IMR-90 (cell line): ENCODE measurements around the gene JPT1. TPM values are rescaled to one million over a fixed set of nuclear protein-coding genes. Genes with fewer than 3 reads are reported as not detected.

ENCODE experiments used
- ATAC-seq: fragments of 200-7000 bp; cut with Tn5 transposase; 2 replicates; pipeline ENCODE4 v1.9.1; 2020; ENCODE audit warnings: low read depth, mild to moderate bottlenecking, moderate library complexity
- BruUV-seq: library from RNA; stranded (reverse); fragments of 400-500 nt; replicated peaks from 2 replicates; lab custom pipeline; 2021; lab: Mats Ljungman, UMichigan
- CTCF ChIA-PET: fragments of 300-600 bp; formaldehyde crosslinking; extraction: SDS; loops from one replicate; lab custom pipeline; 2021; ENCODE audit warnings: antibody characterized with exemption; lab: Yijun Ruan, JAX
- POLR2A ChIA-PET: fragments of 300-600 bp; sonication (Branson Sonifier 250); formaldehyde crosslinking; loops from one replicate; lab custom pipeline; 2022; ENCODE audit warnings: antibody characterized with exemption; ENCODE audit not compliant: unreplicated experiment; lab: Charles Lee
- DNase-seq: peaks from one replicate; pipeline ENCODE4 v3.0.0; 2013
- H2AFZ ChIP-seq: replicated peaks from 2 replicates; pipeline ENCODE3; 2013; ENCODE audit warnings: low read length, mild to moderate bottlenecking; ENCODE audit not compliant: poor library complexity
- H2AK5ac ChIP-seq: 2 replicates; pipeline ENCODE4 v1.6.1; 2013; ENCODE audit warnings: low read depth, low read length, inconsistent platforms
- H2AK9ac ChIP-seq: replicated peaks from 2 replicates; pipeline ENCODE3; 2013; ENCODE audit warnings: mild to moderate bottlenecking, low read depth, low read length, moderate library complexity; ENCODE audit not compliant: poor library complexity
- H2BK120ac ChIP-seq: 2 replicates; pipeline ENCODE4 v1.6.1; 2013; ENCODE audit warnings: low read depth, low read length, inconsistent platforms
- H2BK15ac ChIP-seq: 3 replicates; pipeline ENCODE4 v1.6.1; 2013; ENCODE audit warnings: low read depth, low read length, inconsistent platforms
- H2BK20ac ChIP-seq: 2 replicates; pipeline ENCODE4 v1.6.1; 2013; ENCODE audit warnings: low read depth, mild to moderate bottlenecking, inconsistent platforms, low read length, moderate library complexity
- H2BK5ac ChIP-seq: 2 replicates; pipeline ENCODE4 v1.6.1; 2013; ENCODE audit warnings: mild to moderate bottlenecking, low read depth, low read length, inconsistent platforms; ENCODE audit not compliant: poor library complexity, severe bottlenecking
- H3K14ac ChIP-seq: replicated peaks from 2 replicates; pipeline ENCODE4 v1.6.1; 2013; ENCODE audit warnings: low read depth, low read length, inconsistent platforms
- H3K18ac ChIP-seq: 2 replicates; pipeline ENCODE4 v1.6.1; 2013; ENCODE audit warnings: low read depth, low read length, control low read depth
- H3K23ac ChIP-seq: 2 replicates; pipeline ENCODE4 v1.6.1; 2013; ENCODE audit warnings: low read depth, low read length, inconsistent platforms
- H3K27ac ChIP-seq: 2 replicates; pipeline ENCODE4 v1.5.1; 2013; ENCODE audit warnings: mild to moderate bottlenecking, control low read depth, low read length; ENCODE audit not compliant: insufficient read depth
- H3K27me3 ChIP-seq: 2 replicates; pipeline ENCODE4 v1.6.1; 2013; ENCODE audit warnings: low read length; ENCODE audit not compliant: control insufficient read depth, insufficient read depth
- H3K36me3 ChIP-seq: 2 replicates; pipeline ENCODE4 v1.6.1; 2013; ENCODE audit warnings: low read length, mixed read lengths; ENCODE audit not compliant: control insufficient read depth, insufficient read depth
- H3K4ac ChIP-seq: 2 replicates; pipeline ENCODE4 v1.6.1; 2013; ENCODE audit warnings: low read depth, low read length, inconsistent platforms
- H3K4me1 ChIP-seq: 2 replicates; pipeline ENCODE4 v1.6.1; 2013; ENCODE audit warnings: low read length, mixed read lengths; ENCODE audit not compliant: control insufficient read depth, insufficient read depth
- H3K4me2 ChIP-seq: 2 replicates; pipeline ENCODE4 v1.6.1; 2013; ENCODE audit warnings: low read depth, mild to moderate bottlenecking, control low read depth, low read length, moderate library complexity
- H3K4me3 ChIP-seq: 2 replicates; pipeline ENCODE4 v1.5.1; 2013; ENCODE audit warnings: low read depth, mild to moderate bottlenecking, control low read depth, low read length, moderate library complexity; ENCODE audit not compliant: insufficient read depth
- H3K56ac ChIP-seq: 2 replicates; pipeline ENCODE4 v1.6.1; 2013; ENCODE audit warnings: low read length, inconsistent platforms; ENCODE audit not compliant: insufficient read depth; ENCODE audit errors: extremely low read depth
- H3K79me1 ChIP-seq, 2 experiments: 2 replicates each; pipeline ENCODE4 v1.6.1; 2013; ENCODE audit warnings: low read length in 2 of 2, inconsistent platforms in 1 of 2, low read depth in 1 of 2
- H3K9ac ChIP-seq: 2 replicates; pipeline ENCODE4 v1.6.1; 2013; ENCODE audit warnings: low read depth, low read length, control low read depth
- H3K9me1 ChIP-seq: 2 replicates; pipeline ENCODE4 v1.6.1; 2013; ENCODE audit warnings: low read length, inconsistent platforms; ENCODE audit not compliant: insufficient read depth
- H3K9me3 ChIP-seq: 2 replicates; pipeline ENCODE4 v1.6.1; 2013; ENCODE audit warnings: low read length; ENCODE audit not compliant: control insufficient read depth, insufficient read depth
- H4K20me1 ChIP-seq: 2 replicates; pipeline ENCODE4 v1.6.1; 2013; ENCODE audit warnings: low read length, inconsistent platforms; ENCODE audit not compliant: insufficient read depth
- H4K5ac ChIP-seq: 2 replicates; pipeline ENCODE4 v1.6.1; 2013; ENCODE audit warnings: mild to moderate bottlenecking, low read depth, low read length, control low read depth
- H4K8ac ChIP-seq, 2 experiments: 2 replicates each; pipeline ENCODE4 v1.6.1; 2013; ENCODE audit warnings: low read depth in 2 of 2, low read length in 2 of 2, control low read depth in 1 of 2, inconsistent platforms in 1 of 2
- H4K91ac ChIP-seq: 2 replicates; pipeline ENCODE4 v1.6.1; 2013; ENCODE audit warnings: low read depth, low read length, inconsistent platforms; ENCODE audit not compliant: insufficient read depth
- CEBPB ChIP-seq: IDR thresholded peaks from 2 replicates; pipeline ENCODE4 v1.6.1; 2012; ENCODE audit warnings: low read depth, low read length, improper control_type of control experiment
- CHD1 ChIP-seq: IDR thresholded peaks from 2 replicates; pipeline ENCODE4 v1.6.1; 2012; ENCODE audit warnings: low read depth, low read length, improper control_type of control experiment
- FOS ChIP-seq: fragments of 150-350 bp; IDR thresholded peaks from 2 replicates; pipeline ENCODE4 v1.6.1; 2016; ENCODE audit warnings: low read depth, low read length
- MAFK ChIP-seq: IDR thresholded peaks from 2 replicates; pipeline ENCODE4 v1.6.1; 2012; ENCODE audit warnings: low read depth, low read length, improper control_type of control experiment
- NFE2L2 ChIP-seq: fragments of 150-350 bp; IDR thresholded peaks from 2 replicates; pipeline ENCODE4 v1.6.1; 2016; ENCODE audit warnings: low read depth, mild to moderate bottlenecking, low read length
- RAD21 ChIP-seq: IDR thresholded peaks from 2 replicates; pipeline ENCODE4 v1.6.1; 2012; ENCODE audit warnings: low read length, improper control_type of control experiment
- RCOR1 ChIP-seq: IDR thresholded peaks from 2 replicates; pipeline ENCODE4 v1.6.1; 2012; ENCODE audit warnings: mild to moderate bottlenecking, low read length, improper control_type of control experiment; ENCODE audit not compliant: insufficient replicate concordance
- RFX5 ChIP-seq: IDR thresholded peaks from 2 replicates; pipeline ENCODE4 v1.8.0; 2012; ENCODE audit warnings: low read depth, mild to moderate bottlenecking, low read length, moderate library complexity
- SMC3 ChIP-seq: fragments of 150-350 bp; IDR thresholded peaks from 2 replicates; pipeline ENCODE4 v1.6.1; 2016; ENCODE audit warnings: low read depth, mild to moderate bottlenecking, antibody characterized with exemption, low read length, moderate library complexity
- WGBS, 2 experiments: methylation state at CpG; one replicate each; pipeline versions ENCODE4 v1.1.5 to v1.1.7; 2013; ENCODE audit warnings: missing lambda C conversion rate in 2 of 2; ENCODE audit not compliant: insufficient read length in 1 of 2; ENCODE audit errors: extremely low coverage in 2 of 2; 5-methylcytosine and 5-hydroxymethylcytosine counted together
- dilution Hi-C: fragments of 300-500 bp; cut with HindIII; formaldehyde crosslinking; loops from one replicate; pipeline ENCODE4 v1.14.3; 2018; ENCODE audit warnings: low sequenced_read_pairs; ENCODE audit not compliant: unreplicated experiment
- in situ Hi-C: fragments of 300-500 bp; cut with MboI; formaldehyde crosslinking; loops from 3 replicates; pipeline ENCODE4 v1.14.3; 2019; ENCODE audit warnings: low sequenced_read_pairs, inconsistent platforms, mixed read lengths
- intact Hi-C: fragments of 100-400 bp; cut with micrococcal nuclease; formaldehyde crosslinking; loops from 2 replicates; pipeline ENCODE4 v1.10.0; 2022
- polyA plus RNA-seq, 3 experiments: library from polyadenylated mRNA; depleted of rRNA; stranded (reverse); fragments of >200 nt; gene quantifications; 2 replicates each; pipeline ENCODE4 v1.2.3, GENCODE V29; 2012; ENCODE audit warnings: low replicate concordance in 1 of 3
- total RNA-seq: library from RNA; depleted of rRNA; stranded (reverse); fragments of >200 nt; gene quantifications from 2 replicates; pipeline ENCODE4 v1.2.3, GENCODE V29; 2012
- TF ChIP-seq, protein P1 (sequence below): conservative IDR thresholded peaks from 2 replicates; pipeline ENCODE4 v1.5.1; 2012; ENCODE audit warnings: mild to moderate bottlenecking, low read depth, low read length, improper control_type of control experiment
- TF ChIP-seq, protein P2 (sequence below): fragments of 150-350 bp; IDR thresholded peaks from 2 replicates; pipeline ENCODE4 v1.6.1; 2016; ENCODE audit warnings: low read depth, mild to moderate bottlenecking, low read length, moderate library complexity, borderline replicate concordance

JPT1 gene
- total and polyA plus RNA-seq, 2 of the 4 experiments (the other 2 are of a cell fraction), result 118 to 272 TPM

DNA sequence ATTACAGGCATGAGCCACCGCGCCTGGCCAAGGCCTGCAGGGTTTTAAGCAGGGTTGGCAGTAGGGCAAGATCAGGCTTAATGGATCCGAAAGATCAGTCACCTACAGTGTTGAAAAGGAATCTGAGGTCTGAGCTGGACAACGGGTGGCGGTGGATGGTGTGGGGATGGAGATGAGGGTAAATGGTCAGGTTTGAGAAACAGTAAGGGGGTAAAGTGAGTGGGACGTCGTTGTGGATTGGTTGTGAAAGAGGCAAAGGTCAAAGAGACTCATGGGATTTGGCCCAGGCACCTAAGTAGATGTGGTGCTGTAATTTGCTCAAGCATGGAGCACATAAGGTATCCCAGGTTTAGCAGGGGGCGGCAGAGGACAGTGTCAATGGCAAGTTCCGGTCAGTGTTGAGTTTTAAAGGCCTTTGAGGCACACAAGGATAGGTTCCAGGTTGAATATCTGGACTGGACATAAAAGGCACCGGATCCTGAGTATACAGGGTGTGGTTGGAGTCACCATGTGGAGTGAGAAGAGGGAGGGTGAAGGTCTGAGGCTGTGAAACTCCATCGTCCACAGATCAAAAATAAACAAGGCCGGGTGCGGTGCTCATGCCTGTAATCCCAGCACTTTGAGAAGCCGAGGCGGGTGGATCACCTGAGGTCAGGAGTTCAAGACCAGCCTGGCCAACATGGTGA is 67.7 kb downstream of the JPT1 start:
- Histone ChIP-seq H2BK20ac (0 out of 2 replicates have a peak overlapping the region, but pooled peaks have one; percentile 14), H3K27me3 (no peaks in the 10 kb centered on the region), H3K27ac (no peak overlapping the region), H3K18ac (no peak overlapping the region), H4K91ac (peak overlapping the region; percentile 18; the same call in 1 of the 2 replicates), H3K23ac (no peak overlapping the region), H3K9me3 (no peaks in the 10 kb centered on the region), H3K36me3 (no peaks in the 10 kb centered on the region), H4K8ac (peak overlapping the region; percentile 94 to 100; a peak in 2 of 4 replicates), H3K9ac (no peak overlapping the region), H3K79me1 (peaks cover 0 to 19% of the 10 kb centered on the region in 2 experiments; a peak in 3 of 4 replicates), H3K9me1 (peaks cover 15% of the 10 kb centered on the region), H2AFZ (no peak overlapping the region), H2BK5ac (no peak overlapping the region), H2AK5ac (peak overlapping the region; percentile 83), H3K56ac (no peak overlapping the region), H4K5ac (no peak overlapping the region), H4K20me1 (no peaks in the 10 kb centered on the region), H3K4me2 (no peak overlapping the region), H3K4me3 (no peak overlapping the region), H3K4ac (peak overlapping the region; percentile 45; the same call in 1 of the 2 replicates), H2BK15ac (peak overlapping the region; percentile 21; the same call in 1 of the 3 replicates), H2AK9ac (peak overlapping the region; percentile 44), H3K14ac (no peak overlapping the region; the same call in 1 of the 2 replicates), H3K4me1 (peaks cover 18% of the 10 kb centered on the region), H2BK120ac (0 out of 2 replicates have a peak overlapping the region, but pooled peaks have one; percentile 0)
- ATAC-seq (no peak), DNase-seq (no peak)
- dilution Hi-C loops, result no loop called here
- ChIA-PET POLR2A (no interaction called here), CTCF (no interaction called here)
- TF ChIP-seq, protein P1, sequence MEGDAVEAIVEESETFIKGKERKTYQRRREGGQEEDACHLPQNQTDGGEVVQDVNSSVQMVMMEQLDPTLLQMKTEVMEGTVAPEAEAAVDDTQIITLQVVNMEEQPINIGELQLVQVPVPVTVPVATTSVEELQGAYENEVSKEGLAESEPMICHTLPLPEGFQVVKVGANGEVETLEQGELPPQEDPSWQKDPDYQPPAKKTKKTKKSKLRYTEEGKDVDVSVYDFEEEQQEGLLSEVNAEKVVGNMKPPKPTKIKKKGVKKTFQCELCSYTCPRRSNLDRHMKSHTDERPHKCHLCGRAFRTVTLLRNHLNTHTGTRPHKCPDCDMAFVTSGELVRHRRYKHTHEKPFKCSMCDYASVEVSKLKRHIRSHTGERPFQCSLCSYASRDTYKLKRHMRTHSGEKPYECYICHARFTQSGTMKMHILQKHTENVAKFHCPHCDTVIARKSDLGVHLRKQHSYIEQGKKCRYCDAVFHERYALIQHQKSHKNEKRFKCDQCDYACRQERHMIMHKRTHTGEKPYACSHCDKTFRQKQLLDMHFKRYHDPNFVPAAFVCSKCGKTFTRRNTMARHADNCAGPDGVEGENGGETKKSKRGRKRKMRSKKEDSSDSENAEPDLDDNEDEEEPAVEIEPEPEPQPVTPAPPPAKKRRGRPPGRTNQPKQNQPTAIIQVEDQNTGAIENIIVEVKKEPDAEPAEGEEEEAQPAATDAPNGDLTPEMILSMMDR, result no peak
- TF ChIP-seq NFE2L2 (no peak), RFX5 (no peak), RAD21 (no peak), CHD1 (no peak), SMC3 (no peak), FOS (no peak), RCOR1 (no peak), CEBPB (no peak), MAFK (no peak)
- TF ChIP-seq, protein P2, sequence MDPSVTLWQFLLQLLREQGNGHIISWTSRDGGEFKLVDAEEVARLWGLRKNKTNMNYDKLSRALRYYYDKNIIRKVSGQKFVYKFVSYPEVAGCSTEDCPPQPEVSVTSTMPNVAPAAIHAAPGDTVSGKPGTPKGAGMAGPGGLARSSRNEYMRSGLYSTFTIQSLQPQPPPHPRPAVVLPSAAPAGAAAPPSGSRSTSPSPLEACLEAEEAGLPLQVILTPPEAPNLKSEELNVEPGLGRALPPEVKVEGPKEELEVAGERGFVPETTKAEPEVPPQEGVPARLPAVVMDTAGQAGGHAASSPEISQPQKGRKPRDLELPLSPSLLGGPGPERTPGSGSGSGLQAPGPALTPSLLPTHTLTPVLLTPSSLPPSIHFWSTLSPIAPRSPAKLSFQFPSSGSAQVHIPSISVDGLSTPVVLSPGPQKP, result no peak
- in situ Hi-C loops, result no loop called here
- no TSS peak for BruUV-seq
- intact Hi-C loops, result no loop called here
- 83% methylated on average over 10 of the region's 15 CpGs; no CpG with 5 or more reads in 1 of the 2 experiments for WGBS, 2 experiments
